H9 (cell line): ENCODE results near the gene SCUBE1. TPM values are rescaled to one million over a fixed set of nuclear protein-coding genes. Genes with fewer than 3 reads are reported as not detected.

ENCODE experiments used
- DNase-seq: peaks from one replicate; pipeline ENCODE4 v3.0.0-alpha.2; 2017
- H2AFZ ChIP-seq: one replicate; pipeline ENCODE4 v1.6.1; 2013; ENCODE audit warnings: mild to moderate bottlenecking, low read length, control low read depth, moderate library complexity
- H2AK5ac ChIP-seq: 2 replicates; pipeline ENCODE4 v1.6.1; 2013; ENCODE audit warnings: low read length, control low read depth, mixed read lengths; ENCODE audit not compliant: insufficient read length
- H2BK120ac ChIP-seq: one replicate; pipeline ENCODE4 v1.6.1; 2013; ENCODE audit warnings: low read depth, mild to moderate bottlenecking, low read length, control low read depth, inconsistent platforms; ENCODE audit not compliant: poor library complexity, severe bottlenecking
- H2BK12ac ChIP-seq: 2 replicates; pipeline ENCODE4 v1.6.1; 2013; ENCODE audit warnings: low read length, control low read depth, mixed read lengths, low read depth; ENCODE audit not compliant: insufficient read length
- H2BK15ac ChIP-seq: 2 replicates; pipeline ENCODE4 v1.6.1; 2013; ENCODE audit warnings: low read depth, low read length, control low read depth
- H2BK20ac ChIP-seq: one replicate; pipeline ENCODE4 v1.6.1; 2013; ENCODE audit warnings: low read depth, mild to moderate bottlenecking, low read length, control low read depth, inconsistent platforms; ENCODE audit not compliant: poor library complexity, severe bottlenecking
- H2BK5ac ChIP-seq: 2 replicates; pipeline ENCODE4 v1.6.1; 2013; ENCODE audit warnings: low read length, control low read depth, mixed read lengths; ENCODE audit not compliant: insufficient read length
- H3K14ac ChIP-seq: 2 replicates; pipeline ENCODE4 v1.6.1; 2013; ENCODE audit warnings: low read length, control low read depth; ENCODE audit not compliant: insufficient read depth
- H3K18ac ChIP-seq: 2 replicates; pipeline ENCODE4 v1.6.1; 2013; ENCODE audit warnings: low read depth, mild to moderate bottlenecking, mixed read lengths, low read length, control low read depth; ENCODE audit not compliant: insufficient read length
- H3K23ac ChIP-seq: 2 replicates; pipeline ENCODE4 v1.6.1; 2013; ENCODE audit warnings: low read length, control low read depth, mixed read lengths, low read depth; ENCODE audit not compliant: insufficient read length
- H3K23me2 ChIP-seq: 2 replicates; pipeline ENCODE4 v1.6.1; 2013; ENCODE audit warnings: low read depth, mild to moderate bottlenecking, mixed read lengths, low read length, control low read depth; ENCODE audit not compliant: insufficient read length, poor library complexity, severe bottlenecking
- H3K27ac ChIP-seq: 2 replicates; pipeline ENCODE4 v1.5.1; 2013; ENCODE audit warnings: low read length, control low read depth, mixed read lengths, low read depth; ENCODE audit not compliant: insufficient read length
- H3K27me3 ChIP-seq: 2 replicates; pipeline ENCODE4 v1.6.1; 2013; ENCODE audit warnings: low read length, control low read depth, inconsistent platforms; ENCODE audit not compliant: insufficient read depth
- H3K4ac ChIP-seq: 2 replicates; pipeline ENCODE4 v1.6.1; 2013; ENCODE audit warnings: low read depth, mild to moderate bottlenecking, control low read depth, inconsistent platforms, low read length, moderate library complexity
- H3K4me1 ChIP-seq: 2 replicates; pipeline ENCODE4 v1.6.1; 2013; ENCODE audit warnings: low read length, control low read depth, inconsistent platforms; ENCODE audit not compliant: insufficient read depth
- H3K4me2 ChIP-seq: 2 replicates; pipeline ENCODE4 v1.6.1; 2013; ENCODE audit warnings: low read length, control low read depth, mixed read lengths; ENCODE audit not compliant: insufficient read length, insufficient read depth
- H3K56ac ChIP-seq: 2 replicates; pipeline ENCODE4 v1.6.1; 2013; ENCODE audit warnings: low read depth, mild to moderate bottlenecking, mixed read lengths, low read length, control low read depth; ENCODE audit not compliant: insufficient read length
- H3K79me1 ChIP-seq: 2 replicates; pipeline ENCODE4 v1.6.1; 2013; ENCODE audit warnings: low read depth, mild to moderate bottlenecking, moderate library complexity, low read length, control low read depth, inconsistent platforms; ENCODE audit not compliant: insufficient read depth, poor library complexity, severe bottlenecking
- H3K79me2 ChIP-seq: 2 replicates; pipeline ENCODE4 v1.6.1; 2013; ENCODE audit warnings: low read length, control low read depth, inconsistent platforms; ENCODE audit not compliant: insufficient read depth
- H3K9ac ChIP-seq: 2 replicates; pipeline ENCODE4 v1.6.1; 2013; ENCODE audit warnings: low read length, control low read depth, mixed read lengths; ENCODE audit not compliant: insufficient read length; ENCODE audit errors: extremely low read depth
- H3K9me3 ChIP-seq: one replicate; pipeline ENCODE4 v1.6.1; 2013; ENCODE audit warnings: low read depth, low read length, inconsistent platforms; ENCODE audit not compliant: control insufficient read depth
- H3T11ph ChIP-seq: one replicate; pipeline ENCODE4 v1.6.1; 2013; ENCODE audit warnings: mild to moderate bottlenecking, low read length, control low read depth, inconsistent platforms
- H4K20me1 ChIP-seq: one replicate; pipeline ENCODE4 v1.6.1; 2013; ENCODE audit not compliant: control insufficient read depth, insufficient read length, insufficient read depth
- H4K5ac ChIP-seq: 2 replicates; pipeline ENCODE4 v1.6.1; 2013; ENCODE audit warnings: low read depth, mild to moderate bottlenecking, mixed read lengths, low read length, control low read depth; ENCODE audit not compliant: insufficient read length
- H4K8ac ChIP-seq: replicated peaks from 2 replicates; pipeline ENCODE4 v1.6.1; 2013; ENCODE audit warnings: low read length, control low read depth, mixed read lengths, low read depth; ENCODE audit not compliant: insufficient read length
- H4K91ac ChIP-seq: 2 replicates; pipeline ENCODE4 v1.6.1; 2013; ENCODE audit warnings: low read depth, mild to moderate bottlenecking, moderate library complexity, mixed read lengths, low read length, control low read depth; ENCODE audit not compliant: insufficient read length
- H3K27ac Mint-ChIP-seq, 3 experiments: 2 replicates in 2 of 3; 3 replicates in 1 of 3; pipeline ENCODE4 v1.8.0; 2020 to 2021; ENCODE audit warnings: mixed read lengths in 3 of 3, mild to moderate bottlenecking in 1 of 3, moderate library complexity in 1 of 3
- H3K27me3 Mint-ChIP-seq: 2 replicates; pipeline ENCODE4 v1.8.0; 2021; ENCODE audit warnings: low read depth, mild to moderate bottlenecking, moderate library complexity, mixed read lengths
- H3K36me3 Mint-ChIP-seq, 3 experiments: 2 replicates in 2 of 3; 3 replicates in 1 of 3; pipeline ENCODE4 v1.8.0; 2020 to 2021; ENCODE audit warnings: low read depth in 3 of 3, mixed read lengths in 3 of 3; ENCODE audit not compliant: insufficient read depth in 1 of 3
- H3K4me1 Mint-ChIP-seq, 2 experiments: 2 replicates each; pipeline ENCODE4 v1.8.0; 2020; ENCODE audit warnings: mixed read lengths in 2 of 2
- H3K4me3 Mint-ChIP-seq, 2 experiments: 2 replicates in 1 of 2; 3 replicates in 1 of 2; pipeline ENCODE4 v1.8.0; 2020 to 2021; ENCODE audit warnings: mild to moderate bottlenecking in 2 of 2, mixed read lengths in 2 of 2, moderate library complexity in 1 of 2
- H3K9me3 Mint-ChIP-seq, 2 experiments: 2 replicates in 1 of 2; 3 replicates in 1 of 2; pipeline ENCODE4 v1.8.0; 2020; ENCODE audit warnings: mild to moderate bottlenecking in 2 of 2, mixed read lengths in 2 of 2, moderate library complexity in 1 of 2
- CTCF ChIP-seq: fragments of 200-600 bp; sonication (generic); conservative IDR thresholded peaks from 3 replicates; pipeline ENCODE4 v1.8.0; 2021; ENCODE audit warnings: antibody characterized with exemption, mild to moderate bottlenecking
- WGBS: extraction: QIAGEN DNeasy Blood & Tissue Kit; methylation state at CpG from one replicate; pipeline ENCODE4 v1.1.7; 2013; ENCODE audit warnings: missing lambda C conversion rate, low lambda C conversion rate, mixed read lengths; ENCODE audit not compliant: insufficient read length; ENCODE audit errors: extremely low coverage; 5-methylcytosine and 5-hydroxymethylcytosine counted together
- total RNA-seq: library from RNA; stranded (reverse); gene quantifications from 2 replicates; pipeline ENCODE4 v1.2.1, GENCODE V29; 2021

Gene SCUBE1
- total RNA-seq, 1 experiment from 2014 or later: 1.2 TPM

- H2BK12ac ChIP-seq: no peak overlapping the region
- no peak overlapping the region for H2BK120ac ChIP-seq
- Mint-ChIP-seq H3K4me1 (peaks cover 0 to 12% of the 10 kb centered on the region in 2 experiments; a peak in 2 of 4 replicates), H3K27ac (no peak overlapping the region), H3K36me3 (no peaks in the 10 kb centered on the region; a peak in 1 of 7 replicates), H3K4me3 (no peak overlapping the region; a peak in 1 of 5 replicates), H3K27me3 (peaks cover 7% of the 10 kb centered on the region), H3K9me3 (no peaks in the 10 kb centered on the region)
- H3K9me3 ChIP-seq: no peaks in the 10 kb centered on the region
- H3K4me2 ChIP-seq: no peak overlapping the region
- H3K27me3 ChIP-seq: no peaks in the 10 kb centered on the region
- no peak overlapping the region for H3K14ac ChIP-seq
- H3K4ac ChIP-seq: no peak overlapping the region
- no peak overlapping the region for H3K56ac ChIP-seq
- H3K9ac ChIP-seq: no peak overlapping the region
- no peak overlapping the region for H3T11ph ChIP-seq
- DNase-seq: no peak
- no peak overlapping the region for H2BK20ac ChIP-seq
- H4K20me1 ChIP-seq: no peaks in the 10 kb centered on the region
- H3K27ac ChIP-seq: no peak overlapping the region
- no CpG with 5 or more reads among the region's 12 CpGs for WGBS
- H3K23me2 ChIP-seq: no peaks in the 10 kb centered on the region
- H3K79me2 ChIP-seq: no peaks in the 10 kb centered on the region
- H4K91ac ChIP-seq: no peak overlapping the region
- H4K5ac ChIP-seq: no peak overlapping the region
- H3K79me1 ChIP-seq: no peaks in the 10 kb centered on the region
- no peak overlapping the region for H2AK5ac ChIP-seq
- no peaks in the 10 kb centered on the region for H3K4me1 ChIP-seq
- no peak overlapping the region for H4K8ac ChIP-seq
- H2BK15ac ChIP-seq: no peak overlapping the region
- no peak overlapping the region for H2AFZ ChIP-seq
- no peak overlapping the region for H3K23ac ChIP-seq
- H3K18ac ChIP-seq: no peak overlapping the region
- no peak overlapping the region for H2BK5ac ChIP-seq
- no peak for TF ChIP-seq CTCF
These were observed 43.4 kb downstream of the SCUBE1 start for GRCh38 chr22:43299736-43300135.
